Spinal cord (tissue), 10 donors: Measurements from ENCODE around the gene ZC3H12A. TPM values are rescaled to one million over a fixed set of nuclear protein-coding genes. Genes with fewer than 3 reads are reported as not detected.
"Not testable (repeated sequence)": the region's sequence is repeated elsewhere in the genome, so short reads cannot be mapped to it uniquely, and the experiment has no call there.

Source experiments
- DNase-seq, 6 donors: peaks; one replicate each; pipeline versions ENCODE4 v3.0.0 to v3.0.0-alpha.2; 2013 to 2015; ENCODE audit warnings: low spot score in 6 of 6, low read depth in 4 of 6
- H3K27ac ChIP-seq: one replicate; pipeline ENCODE4 v1.5.1; 2013; ENCODE audit warnings: low read depth, low read length, control low read depth
- H3K27me3 ChIP-seq: one replicate; pipeline ENCODE4 v1.6.1; 2013; ENCODE audit warnings: low read length; ENCODE audit not compliant: control insufficient read depth, insufficient read depth
- H3K36me3 ChIP-seq: one replicate; pipeline ENCODE4 v1.6.1; 2013; ENCODE audit warnings: low read length; ENCODE audit not compliant: control insufficient read depth, insufficient read depth
- H3K4me1 ChIP-seq: one replicate; pipeline ENCODE4 v1.6.1; 2013; ENCODE audit warnings: low read length; ENCODE audit not compliant: control insufficient read depth, insufficient read depth
- H3K4me3 ChIP-seq: one replicate; pipeline ENCODE4 v1.5.1; 2013; ENCODE audit warnings: low read depth, low read length, control low read depth
- H3K9me3 ChIP-seq: one replicate; pipeline ENCODE4 v1.6.1; 2013; ENCODE audit warnings: low read length; ENCODE audit not compliant: control insufficient read depth, insufficient read depth
- WGBS: methylation state at CpG from one replicate; pipeline ENCODE4 v1.1.5; 2013; ENCODE audit warnings: missing lambda C conversion rate; ENCODE audit not compliant: insufficient coverage; 5-methylcytosine and 5-hydroxymethylcytosine counted together
- polyA plus RNA-seq, 2 donors: library from polyadenylated mRNA; unstranded; fragments of 120-200 nt; gene quantifications; one replicate each; pipeline ENCODE4 v1.2.1, GENCODE V29; 2013; ENCODE audit not compliant: insufficient read length in 2 of 2
- total RNA-seq, 2 donors: library from RNA; depleted of rRNA in 1 of 2; stranded (reverse); fragments of 120-200 nt in 1 of 2; fragments of >200 nt in 1 of 2; gene quantifications; one replicate each; pipeline versions ENCODE4 v1.2.3 to v1.2.4, GENCODE V29; 2013 to 2014
- donor health status: healthy.

The ZC3H12A gene
- total and polyA plus RNA-seq, 4 donors: 0.65 to 2.4 (median 1.2) TPM

DNA sequence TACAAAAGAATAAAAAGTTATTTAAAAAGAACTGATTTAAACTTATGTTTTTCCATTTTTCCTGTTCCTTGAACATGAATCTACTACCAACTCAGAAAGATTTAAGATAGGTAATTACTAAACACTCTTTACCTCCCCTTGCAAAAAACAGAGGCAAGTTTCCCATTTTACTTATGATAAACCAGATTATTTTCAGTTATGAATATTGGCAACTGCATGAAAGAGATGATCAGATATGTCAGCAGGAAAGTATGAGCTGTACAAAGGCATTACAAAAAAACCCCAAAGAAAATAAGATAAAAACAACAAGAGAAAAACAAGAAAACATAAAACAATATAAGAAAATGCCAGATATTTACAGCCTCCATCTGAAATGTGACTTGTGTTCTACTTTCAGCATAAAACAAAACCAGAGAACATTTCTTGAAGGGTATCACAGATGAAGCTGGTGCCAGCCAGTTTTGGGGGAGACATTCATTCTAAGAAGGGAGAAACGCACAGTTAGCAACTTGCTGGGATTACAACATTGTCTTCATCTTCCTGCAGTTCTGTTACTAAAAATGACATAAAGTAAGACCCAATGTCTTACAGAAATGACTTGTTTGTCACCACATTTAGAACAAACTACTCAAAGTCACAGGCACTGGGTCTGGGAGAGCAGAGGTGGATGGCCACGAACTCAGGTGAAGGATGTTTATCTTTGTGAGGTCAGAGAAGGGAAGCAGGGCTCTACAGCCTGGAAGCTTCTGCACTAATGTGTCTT is 19.1 kb downstream of the ZC3H12A start:
- Histone ChIP-seq H3K4me3 (no peak overlapping the region), H3K36me3 (peaks cover 30% of the 10 kb centered on the region), H3K9me3 (no peaks in the 10 kb centered on the region), H3K27me3 (no peaks in the 10 kb centered on the region), H3K4me1 (no peaks in the 10 kb centered on the region), H3K27ac (no peak overlapping the region)
- DNase-seq: no peak
- WGBS: no CpG with 5 or more reads among the region's 2 CpGs

DNA sequence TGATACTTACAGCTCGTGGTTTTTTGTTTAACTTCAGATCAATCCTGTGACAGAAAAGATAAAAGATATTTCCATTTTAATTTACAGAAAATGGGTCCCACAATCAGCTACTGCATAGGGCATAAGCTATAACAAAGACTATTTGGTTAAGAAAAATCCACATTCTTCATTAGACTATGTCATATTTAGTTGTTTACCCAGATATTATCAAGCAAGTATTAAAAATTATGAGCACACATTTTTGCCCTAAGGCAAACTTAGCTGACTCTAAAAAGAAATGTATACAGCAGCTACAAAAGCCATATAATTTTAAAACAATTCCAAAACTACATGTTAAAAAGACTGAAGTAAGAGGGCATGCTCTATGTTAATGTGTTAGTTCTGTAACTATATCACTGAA is 21.5 kb downstream of the ZC3H12A start:
- H3K27me3 ChIP-seq: no peaks in the 10 kb centered on the region
- no peaks in the 10 kb centered on the region for H3K9me3 ChIP-seq
- H3K4me3 ChIP-seq: no peak overlapping the region
- no peak overlapping the region for H3K27ac ChIP-seq
- H3K36me3 ChIP-seq: peaks cover 30% of the 10 kb centered on the region
- no peaks in the 10 kb centered on the region for H3K4me1 ChIP-seq
- DNase-seq: no peak
- WGBS: no CpG with 5 or more reads among the region's 1 CpG

DNA sequence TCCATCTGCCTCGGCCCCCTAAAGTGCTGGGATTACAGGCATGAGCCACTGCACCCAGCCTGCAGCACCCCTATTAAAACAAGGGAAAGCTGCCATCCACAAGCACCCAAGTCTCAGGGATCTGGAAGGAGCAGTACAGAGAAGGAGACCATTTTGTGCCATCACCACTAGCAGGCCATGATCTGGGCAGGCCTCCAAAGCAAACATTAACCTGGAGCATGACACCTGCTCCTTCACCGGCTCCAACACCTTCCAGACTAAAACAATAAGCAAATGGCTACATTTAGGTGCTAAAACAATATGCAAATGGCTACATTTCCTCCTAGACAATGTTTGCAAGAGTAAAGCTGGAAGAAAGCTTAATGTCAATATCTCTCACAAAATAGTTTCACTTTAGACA is 23.5 kb downstream of the ZC3H12A start:
- H3K27ac ChIP-seq: no peak overlapping the region
- 100% methylated on average over 1 of the region's 2 CpGs for WGBS
- no peaks in the 10 kb centered on the region for H3K4me1 ChIP-seq
- H3K4me3 ChIP-seq: no peak overlapping the region
- no peaks in the 10 kb centered on the region for H3K9me3 ChIP-seq
- H3K36me3 ChIP-seq: peaks cover 30% of the 10 kb centered on the region
- no peaks in the 10 kb centered on the region for H3K27me3 ChIP-seq
- no peak for DNase-seq

DNA sequence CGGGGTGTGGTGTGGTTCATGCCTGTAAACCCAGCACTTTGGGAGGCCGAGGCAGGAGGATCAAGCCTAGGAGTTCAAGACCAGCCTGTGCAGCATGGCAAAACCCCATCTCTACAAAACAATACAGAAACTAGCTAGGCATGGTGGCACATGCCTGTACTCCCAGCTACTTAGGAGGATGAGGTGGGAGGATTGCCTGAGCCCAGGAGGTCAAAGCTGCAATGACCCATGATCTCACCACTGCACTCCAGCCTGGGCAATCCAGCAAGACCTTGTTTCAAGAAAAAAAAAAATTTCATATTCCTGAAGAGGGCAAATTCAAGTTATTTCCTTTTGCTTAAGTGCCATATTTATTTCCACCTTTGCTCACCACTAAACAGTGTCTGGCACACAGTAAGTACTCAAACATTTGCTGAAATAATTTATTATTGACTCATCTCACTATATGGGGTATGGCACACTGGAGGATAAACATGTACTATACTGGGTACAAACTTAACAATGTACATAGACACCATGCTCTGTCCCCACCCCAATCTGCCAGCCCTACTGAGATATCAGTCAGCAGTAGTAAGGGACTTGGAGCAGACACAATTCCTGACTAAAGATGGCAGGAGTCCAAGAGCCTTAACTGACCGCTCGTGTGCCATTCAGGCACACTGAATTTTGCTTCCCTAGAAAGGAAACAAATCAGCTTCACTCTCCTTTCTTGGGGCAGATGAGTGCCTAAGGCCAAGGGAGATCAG is 24.7 kb downstream of the ZC3H12A start:
- Histone ChIP-seq H3K27me3 (no peaks in the 10 kb centered on the region), H3K27ac (no peak overlapping the region), H3K9me3 (no peaks in the 10 kb centered on the region), H3K4me3 (no peak overlapping the region), H3K36me3 (peaks cover 38% of the 10 kb centered on the region), H3K4me1 (no peaks in the 10 kb centered on the region)
- DNase-seq: peak in 2 of 6 donors; percentile 60 to 66
- no CpG with 5 or more reads among the region's 4 CpGs for WGBS

DNA sequence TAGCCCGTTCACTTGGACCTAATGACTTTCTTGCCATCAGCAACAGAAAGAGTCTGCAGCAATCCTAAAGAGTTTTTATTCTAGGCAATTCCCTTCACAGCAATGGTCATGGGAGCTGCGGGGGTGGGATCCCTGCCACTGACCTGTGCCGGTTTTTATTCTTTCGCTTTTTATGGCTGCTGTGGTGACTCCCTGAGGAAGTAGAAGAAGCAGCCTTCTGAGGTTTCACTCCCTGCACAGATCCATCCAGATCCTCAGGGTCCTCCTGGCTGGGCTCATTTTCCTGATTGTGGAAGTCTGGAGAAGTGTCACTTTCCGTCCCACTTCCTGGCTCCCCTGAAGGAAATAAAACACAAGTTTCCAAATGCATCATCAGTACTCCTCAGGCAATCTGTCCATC is 27.3 kb downstream of the ZC3H12A start:
- no peak for DNase-seq

DNA sequence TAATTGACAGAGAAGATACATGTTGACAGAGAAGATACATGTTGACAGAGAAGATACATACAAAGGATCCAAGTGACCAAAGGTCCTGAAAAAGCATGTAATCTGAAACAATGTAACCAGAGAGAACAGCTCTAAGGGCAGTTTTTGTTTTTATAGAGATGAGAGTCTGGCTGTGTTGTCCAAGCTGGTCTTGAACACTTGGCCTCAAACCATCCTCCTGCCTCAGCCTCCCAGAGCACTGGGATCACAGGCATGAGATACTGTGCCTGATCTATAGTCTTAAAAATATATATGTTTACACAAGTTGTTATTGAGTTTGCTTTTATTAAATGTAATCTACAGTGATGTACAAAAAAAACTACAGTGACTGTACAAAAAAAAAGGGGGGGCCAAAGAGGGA is 27.7 kb downstream of the ZC3H12A start:
- no peaks in the 10 kb centered on the region for H3K27me3 ChIP-seq
- H3K27ac ChIP-seq: no peak overlapping the region
- no peak for DNase-seq
- no peaks in the 10 kb centered on the region for H3K9me3 ChIP-seq
- peaks cover 53% of the 10 kb centered on the region for H3K36me3 ChIP-seq
- no peak overlapping the region for H3K4me3 ChIP-seq
- H3K4me1 ChIP-seq: no peaks in the 10 kb centered on the region

More for the DNA sequence above, 27.3 kb downstream of the ZC3H12A start:
- Histone ChIP-seq H3K9me3 (no peaks in the 10 kb centered on the region), H3K27ac (no peak overlapping the region), H3K36me3 (peaks cover 50% of the 10 kb centered on the region), H3K4me3 (no peak overlapping the region), H3K4me1 (no peaks in the 10 kb centered on the region), H3K27me3 (no peaks in the 10 kb centered on the region)
- 64% methylated on average over 4 of the region's 5 CpGs for WGBS

DNA sequence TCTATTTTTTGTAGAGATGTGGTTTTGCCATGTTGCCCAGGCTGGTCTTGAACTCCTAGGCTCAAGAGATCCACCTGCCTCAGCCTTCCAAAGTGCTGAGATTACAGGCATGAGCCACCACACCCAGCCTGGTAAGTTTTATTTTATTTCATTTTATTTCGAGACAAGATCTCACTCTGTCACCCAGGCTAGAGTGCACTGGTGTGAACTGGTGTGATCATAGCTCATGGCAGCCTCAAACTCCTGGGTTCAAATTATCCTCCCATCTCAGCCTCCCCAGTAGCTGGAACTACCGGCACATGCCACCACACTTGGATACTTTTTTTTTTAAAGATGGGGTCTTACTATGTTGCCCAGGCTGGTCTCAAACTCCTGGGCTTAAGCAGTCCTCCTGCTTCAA is 28.4 kb downstream of the ZC3H12A start:
- not testable (repeated sequence) for H3K4me1 ChIP-seq, H3K9me3 ChIP-seq, DNase-seq, H3K4me3 ChIP-seq, H3K27me3 ChIP-seq, H3K27ac ChIP-seq
- no CpG with 5 or more reads among the region's 2 CpGs for WGBS
- peaks cover 56% of the 10 kb centered on the region for H3K36me3 ChIP-seq

DNA sequence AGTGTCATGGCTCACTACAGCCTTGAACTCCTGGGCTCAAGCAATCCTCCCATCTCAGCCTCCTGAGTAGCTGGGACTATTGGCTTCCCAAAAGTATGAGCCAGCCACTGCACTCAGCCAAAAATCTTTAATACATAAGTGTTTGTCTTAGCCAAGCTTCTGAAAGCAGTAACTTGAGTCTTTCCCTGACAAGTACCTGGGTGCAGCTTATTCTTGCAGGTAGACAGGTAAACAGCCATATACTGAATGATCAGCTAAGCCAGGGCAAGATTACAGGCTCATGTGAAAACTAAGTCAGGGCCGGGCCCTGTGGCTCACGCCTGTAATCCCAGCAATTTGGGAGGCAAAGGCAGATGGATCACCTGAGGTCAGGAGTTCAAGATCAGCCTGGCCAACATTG is 32.4 kb downstream of the ZC3H12A start:
- H3K27ac ChIP-seq: no peak overlapping the region
- no peak for DNase-seq
- peaks cover 57% of the 10 kb centered on the region for H3K36me3 ChIP-seq
- 96% methylated on average over 2 of the region's 2 CpGs for WGBS
- no peaks in the 10 kb centered on the region for H3K9me3 ChIP-seq
- H3K27me3 ChIP-seq: no peaks in the 10 kb centered on the region
- no peaks in the 10 kb centered on the region for H3K4me1 ChIP-seq
- no peak overlapping the region for H3K4me3 ChIP-seq

DNA sequence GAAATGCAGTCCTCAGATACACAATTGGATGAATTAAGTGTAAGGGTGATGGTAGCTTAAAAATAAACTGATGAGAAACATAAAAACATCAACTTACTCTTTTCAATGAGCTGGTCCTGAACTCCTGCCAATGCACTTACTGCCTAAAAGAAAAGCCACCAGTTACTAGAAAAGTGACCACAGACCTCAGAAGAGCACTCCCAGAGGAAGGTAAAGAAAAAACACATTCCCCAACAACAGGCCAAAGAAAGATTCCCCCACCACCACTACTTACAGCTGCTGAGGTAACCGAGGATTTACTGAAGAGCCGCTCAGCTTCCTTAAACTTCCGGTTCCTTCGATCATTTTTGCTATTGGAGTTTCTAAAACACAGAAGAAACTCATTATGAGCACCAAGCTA is 34.8 kb downstream of the ZC3H12A start:
- Histone ChIP-seq H3K9me3 (no peaks in the 10 kb centered on the region), H3K4me1 (peaks cover 6% of the 10 kb centered on the region), H3K27me3 (no peaks in the 10 kb centered on the region), H3K27ac (no peak overlapping the region), H3K36me3 (peaks cover 44% of the 10 kb centered on the region), H3K4me3 (no peak overlapping the region)
- WGBS: 80% methylated on average over 4 of the region's 4 CpGs
- DNase-seq: peak in 1 of 6 donors; percentile 16
